Uterus (tissue), 2 donors: ENCODE measurements around the gene RNU1-1.
"Not testable (repeated sequence)": the region's sequence is repeated elsewhere in the genome, so short reads cannot be mapped to it uniquely, and the experiment has no call there.

Experiments used
- POLR2A ChIP-seq, 2 donors: fragments of 450-650 bp; IDR thresholded peaks; one replicate each; pipeline ENCODE4 v1.6.1; 2016; ENCODE audit warnings: antibody characterized with exemption in 2 of 2, mild to moderate bottlenecking in 1 of 2, moderate library complexity in 1 of 2
- TF ChIP-seq, protein P1 (sequence below), 4 experiments: fragments of 200-600 bp in 2 of 4; fragments of 450-650 bp in 2 of 4; sonication (generic) in 2 of 4; IDR thresholded peaks; one replicate each; pipeline ENCODE4 v1.5.1; 2016 to 2019; ENCODE audit warnings: antibody characterized with exemption in 4 of 4, mild to moderate bottlenecking in 2 of 4, moderate library complexity in 1 of 4

DNA sequence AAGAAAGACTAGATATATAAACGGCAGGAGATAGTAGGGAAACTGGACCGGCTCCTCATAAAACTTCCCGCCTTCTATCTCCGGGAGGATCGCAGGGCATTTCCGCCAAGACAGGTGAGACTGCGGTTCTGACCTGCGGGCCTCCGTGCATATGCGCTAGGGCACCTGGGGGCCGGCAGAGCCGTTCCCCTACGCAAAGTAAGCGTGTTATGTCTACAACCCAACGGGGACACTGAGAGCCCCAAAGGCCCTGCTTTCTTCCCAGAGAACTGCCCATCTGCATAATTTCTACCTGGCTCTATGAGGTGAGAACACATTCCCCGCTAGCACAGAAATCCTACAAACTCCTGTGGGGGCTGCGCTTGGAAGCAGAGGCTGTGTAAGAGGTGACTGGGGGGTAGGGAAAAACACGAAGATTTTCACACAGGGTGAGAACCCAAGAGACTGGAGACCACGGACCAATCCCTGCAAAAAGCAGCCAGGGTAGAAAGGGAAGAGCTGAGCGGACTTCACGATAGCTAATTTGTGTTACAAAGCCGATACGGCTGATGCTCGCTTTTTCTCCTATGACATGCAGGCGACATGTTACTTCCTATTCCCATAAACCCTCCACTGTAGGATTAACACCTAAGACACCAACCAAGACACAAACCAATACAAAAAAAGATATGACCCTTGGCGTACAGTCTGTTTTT, 526 bp downstream of the RNU1-1 start:
- TF ChIP-seq, protein P1, sequence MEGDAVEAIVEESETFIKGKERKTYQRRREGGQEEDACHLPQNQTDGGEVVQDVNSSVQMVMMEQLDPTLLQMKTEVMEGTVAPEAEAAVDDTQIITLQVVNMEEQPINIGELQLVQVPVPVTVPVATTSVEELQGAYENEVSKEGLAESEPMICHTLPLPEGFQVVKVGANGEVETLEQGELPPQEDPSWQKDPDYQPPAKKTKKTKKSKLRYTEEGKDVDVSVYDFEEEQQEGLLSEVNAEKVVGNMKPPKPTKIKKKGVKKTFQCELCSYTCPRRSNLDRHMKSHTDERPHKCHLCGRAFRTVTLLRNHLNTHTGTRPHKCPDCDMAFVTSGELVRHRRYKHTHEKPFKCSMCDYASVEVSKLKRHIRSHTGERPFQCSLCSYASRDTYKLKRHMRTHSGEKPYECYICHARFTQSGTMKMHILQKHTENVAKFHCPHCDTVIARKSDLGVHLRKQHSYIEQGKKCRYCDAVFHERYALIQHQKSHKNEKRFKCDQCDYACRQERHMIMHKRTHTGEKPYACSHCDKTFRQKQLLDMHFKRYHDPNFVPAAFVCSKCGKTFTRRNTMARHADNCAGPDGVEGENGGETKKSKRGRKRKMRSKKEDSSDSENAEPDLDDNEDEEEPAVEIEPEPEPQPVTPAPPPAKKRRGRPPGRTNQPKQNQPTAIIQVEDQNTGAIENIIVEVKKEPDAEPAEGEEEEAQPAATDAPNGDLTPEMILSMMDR (IDR thresholded peaks at IDR 0.05): not testable (repeated sequence)
- TF ChIP-seq POLR2A (IDR thresholded peaks at IDR 0.05): not testable (repeated sequence)
